GM12878 (cell line): ENCODE measurements around the gene RBBP6. TPM values are rescaled to one million over a fixed set of nuclear protein-coding genes. Genes with fewer than 3 reads are reported as not detected.

Experiments used
- ATAC-seq: fragments of 200-7000 bp; cut with Tn5 transposase; 3 replicates; pipeline ENCODE4 v1.9.1; 2020; ENCODE audit warnings: mild to moderate bottlenecking, moderate library complexity
- BruUV-seq: library from RNA; stranded (reverse); fragments of 400-500 nt; replicated peaks from 2 replicates; lab custom pipeline; 2021; lab: Mats Ljungman, UMichigan
- CTCF ChIA-PET: fragments of 300-600 bp; sonication (Branson Sonifier 250); formaldehyde crosslinking; extraction: SDS; loops from one replicate; lab custom pipeline; 2021; ENCODE audit warnings: inconsistent platforms; lab: Yijun Ruan, JAX
- POLR2A ChIA-PET: fragments of 350-600 bp; formaldehyde crosslinking; extraction: SDS; loops from one replicate; lab custom pipeline; 2021; ENCODE audit warnings: inconsistent platforms; lab: Charles Lee
- RAD21 ChIA-PET: fragments of 300-600 bp; sonication (Branson Sonifier 250); formaldehyde crosslinking; loops from one replicate; lab custom pipeline; 2023; ENCODE audit warnings: antibody characterized with exemption; ENCODE audit not compliant: unreplicated experiment; lab: Charles Lee
- SMC1A ChIA-PET: fragments of 300-600 bp; sonication (Branson Sonifier 250); formaldehyde crosslinking; loops from one replicate; lab custom pipeline; 2023; ENCODE audit not compliant: unreplicated experiment, uncharacterized antibody; lab: Charles Lee
- DNase-seq: peaks from one replicate; pipeline ENCODE4 v3.0.0-alpha.2; 2011; ENCODE audit warnings: low read depth, low spot score
- FAIRE-seq: peaks from 3 replicates; lab custom pipeline; 2011; peaks lifted over from hg19 to GRCh38; lab: Jason Lieb, UNC
- H2AFZ ChIP-seq: 2 replicates; pipeline ENCODE4 v1.6.0; 2011; ENCODE audit warnings: low read depth, low read length, control low read depth; ENCODE audit not compliant: control insufficient read depth
- H3K27ac ChIP-seq: 2 replicates; pipeline ENCODE4 v1.5.1; 2011; ENCODE audit warnings: control low read depth; ENCODE audit not compliant: control insufficient read depth, insufficient read depth
- H3K27me3 ChIP-seq, 2 experiments: replicated peaks in 1 of 2; 2 replicates each; pipeline versions ENCODE4 v1.6.0 to v1.6.1; 2011; ENCODE audit warnings: low read length in 1 of 2; ENCODE audit not compliant: control insufficient read depth in 2 of 2, insufficient read depth in 2 of 2
- H3K36me3 ChIP-seq, 2 experiments: 2 replicates each; pipeline ENCODE4 v1.5.1; 2011; ENCODE audit warnings: low read length in 1 of 2; ENCODE audit not compliant: control insufficient read depth in 2 of 2, insufficient read depth in 2 of 2
- H3K4me1 ChIP-seq: 2 replicates; pipeline ENCODE4 v1.6.1; 2011; ENCODE audit warnings: mild to moderate bottlenecking, low read length, moderate library complexity, mixed read lengths; ENCODE audit not compliant: control insufficient read depth, insufficient read depth
- H3K4me2 ChIP-seq: 2 replicates; pipeline ENCODE4 v1.6.0; 2011; ENCODE audit warnings: control low read depth; ENCODE audit not compliant: control insufficient read depth, insufficient read depth
- H3K4me3 ChIP-seq: fragments of 200-600 bp; sonication (generic); 2 replicates; pipeline ENCODE4 v1.5.1; 2016
- H3K79me2 ChIP-seq: 2 replicates; pipeline ENCODE4 v1.6.0; 2011; ENCODE audit warnings: low read length; ENCODE audit not compliant: control insufficient read depth, insufficient read depth
- H3K9ac ChIP-seq: 2 replicates; pipeline ENCODE4 v1.8.0; 2011; ENCODE audit warnings: low read length, control low read depth, mixed read lengths; ENCODE audit not compliant: control insufficient read depth, insufficient read depth
- H3K9me3 ChIP-seq: replicated peaks from 3 replicates; pipeline ENCODE4 v1.5.1; 2011; ENCODE audit warnings: mild to moderate bottlenecking, low read length; ENCODE audit not compliant: control insufficient read depth, insufficient read depth
- H4K20me1 ChIP-seq: 2 replicates; pipeline ENCODE4 v1.6.0; 2011; ENCODE audit not compliant: control insufficient read depth, insufficient read depth
- CHD4 ChIP-seq: fragments of 200-600 bp; sonication (generic); IDR thresholded peaks from 2 replicates; pipeline ENCODE4 v1.6.1; 2016; ENCODE audit warnings: mild to moderate bottlenecking
- ETV6 ChIP-seq, 2 experiments: fragments of 450-650 bp in 1 of 2; IDR thresholded peaks in 1 of 2; conservative IDR thresholded peaks in 1 of 2; 2 replicates each; pipeline ENCODE4 v1.6.1; 2014; ENCODE audit warnings: antibody characterized with exemption in 1 of 2, borderline replicate concordance in 1 of 2, low read depth in 1 of 2, mild to moderate bottlenecking in 1 of 2, moderate library complexity in 1 of 2
- KDM1A ChIP-seq: fragments of 200-600 bp; sonication (generic); IDR thresholded peaks from 2 replicates; pipeline ENCODE4 v1.6.1; 2016; ENCODE audit warnings: borderline replicate concordance
- NFIC ChIP-seq: IDR thresholded peaks from 2 replicates; pipeline ENCODE4 v1.6.1; 2012; ENCODE audit warnings: low read depth, mild to moderate bottlenecking, inconsistent platforms, low read length, moderate library complexity
- NFYA ChIP-seq: IDR thresholded peaks from 2 replicates; pipeline ENCODE4 v1.6.1; 2011; ENCODE audit warnings: low read depth, mild to moderate bottlenecking, low read length, improper control_type of control experiment, borderline replicate concordance
- NR2C1 ChIP-seq: fragments of 450-650 bp; IDR thresholded peaks from 2 replicates; pipeline ENCODE4 v1.6.1; 2017; ENCODE audit warnings: antibody characterized with exemption, mild to moderate bottlenecking, moderate library complexity
- PAX8 ChIP-seq: fragments of 450-650 bp; IDR thresholded peaks from 2 replicates; pipeline ENCODE4 v1.6.1; 2017; ENCODE audit warnings: mild to moderate bottlenecking, moderate library complexity
- POLR2AphosphoS5 ChIP-seq: IDR thresholded peaks from 2 replicates; pipeline ENCODE4 v1.6.1; 2011; ENCODE audit warnings: mild to moderate bottlenecking, low read length, inconsistent platforms
- RAD21 ChIP-seq: IDR thresholded peaks from 2 replicates; pipeline ENCODE4 v1.6.1; 2011; ENCODE audit warnings: mild to moderate bottlenecking, low read depth, low read length, moderate library complexity; ENCODE audit not compliant: insufficient read depth
- RUNX3 ChIP-seq: IDR thresholded peaks from 2 replicates; pipeline ENCODE4 v1.6.1; 2012; ENCODE audit warnings: low read length, inconsistent platforms
- SIN3A ChIP-seq: IDR thresholded peaks from 2 replicates; pipeline ENCODE4 v1.6.1; 2012; ENCODE audit warnings: low read depth, low read length, improper control_type of control experiment
- SMAD5 ChIP-seq: IDR thresholded peaks from 2 replicates; pipeline ENCODE4 v1.6.1; 2016; ENCODE audit warnings: antibody characterized with exemption, low read depth
- SRF ChIP-seq, 2 experiments: IDR thresholded peaks; 2 replicates each; pipeline ENCODE4 v1.6.1; 2011; ENCODE audit warnings: low read depth in 2 of 2, low read length in 2 of 2, mild to moderate bottlenecking in 1 of 2, moderate library complexity in 1 of 2
- STAT1 ChIP-seq: fragments of 450-650 bp; conservative IDR thresholded peaks from 2 replicates; pipeline ENCODE4 v1.6.1; 2014; ENCODE audit warnings: antibody characterized with exemption, mild to moderate bottlenecking
- TAF1 ChIP-seq: IDR thresholded peaks from 2 replicates; pipeline ENCODE4 v1.6.1; 2011; ENCODE audit warnings: mild to moderate bottlenecking, low read depth, low read length, borderline replicate concordance
- TCF3 ChIP-seq: IDR thresholded peaks from 2 replicates; pipeline ENCODE4 v1.6.1; 2012; ENCODE audit warnings: low read depth, mild to moderate bottlenecking, low read length, borderline replicate concordance; ENCODE audit not compliant: insufficient read depth
- ZNF207 ChIP-seq: fragments of 450-650 bp; IDR thresholded peaks from 2 replicates; pipeline ENCODE4 v1.6.1; 2014; ENCODE audit warnings: antibody characterized with exemption, mild to moderate bottlenecking, borderline replicate concordance
- WGBS: methylation state at CpG from one replicate; pipeline ENCODE4 v1.1.6; 2016; ENCODE audit warnings: low lambda C conversion rate; ENCODE audit not compliant: insufficient replicate concordance, insufficient coverage; ENCODE audit errors: missing lambda C conversion rate; 5-methylcytosine and 5-hydroxymethylcytosine counted together
- in situ Hi-C: fragments of 300-500 bp; cut with MboI; formaldehyde crosslinking; loops from 9 replicates; pipeline ENCODE4 v1.14.3; 2018; ENCODE audit warnings: mixed read lengths
- intact Hi-C: fragments of 100-400 bp; cut with micrococcal nuclease; formaldehyde crosslinking; loops from one replicate; pipeline ENCODE4 v1.14.2; 2022; ENCODE audit not compliant: unreplicated experiment
- polyA plus RNA-seq, 11 experiments: library from polyadenylated mRNA; depleted of rRNA in 4 of 11; unstranded in 6 of 11; stranded (reverse) in 5 of 11; fragments of >200 nt; fragmentation: Nextera tagmentation in 4 of 11; fragmentation: Illumina TruSeq in 1 of 11; extraction: Ambion mirVana in 4 of 11; extraction: Trizol in 1 of 11; gene quantifications; 1 replicate in 1 of 11; 2 replicates in 10 of 11; pipeline versions ENCODE4 v1.2.1 to v1.2.3, GENCODE V29; 2011 to 2016; ENCODE audit warnings: inconsistent platforms in 2 of 11, missing spikeins in 2 of 11, low read depth in 1 of 11
- total RNA-seq, 4 experiments: library from RNA; depleted of rRNA in 3 of 4; stranded (reverse); fragments of >200 nt in 3 of 4; fragmentation: Illumina TruSeq in 1 of 4; extraction: Trizol in 1 of 4; gene quantifications; 2 replicates each; pipeline versions ENCODE4 v1.2.1 to v1.2.3, GENCODE V29; 2013 to 2021
- TF ChIP-seq, protein P1 (sequence below): fragments of 450-650 bp; IDR thresholded peaks from 2 replicates; pipeline ENCODE4 v1.6.1; 2017; ENCODE audit warnings: mild to moderate bottlenecking, low read depth, inconsistent platforms; ENCODE audit not compliant: poor library complexity, severe bottlenecking
- TF ChIP-seq, protein P2 (sequence below): IDR thresholded peaks from 2 replicates; pipeline ENCODE4 v1.6.1; 2012; ENCODE audit warnings: low read depth, low read length, improper control_type of control experiment

The RBBP6 gene
- total and polyA plus RNA-seq, 10 of the 15 experiments (the other 5 are each of a cell fraction or from before 2014, with no cell fraction given) = 16.9 to 80.2 (median 36.5) TPM

DNA sequence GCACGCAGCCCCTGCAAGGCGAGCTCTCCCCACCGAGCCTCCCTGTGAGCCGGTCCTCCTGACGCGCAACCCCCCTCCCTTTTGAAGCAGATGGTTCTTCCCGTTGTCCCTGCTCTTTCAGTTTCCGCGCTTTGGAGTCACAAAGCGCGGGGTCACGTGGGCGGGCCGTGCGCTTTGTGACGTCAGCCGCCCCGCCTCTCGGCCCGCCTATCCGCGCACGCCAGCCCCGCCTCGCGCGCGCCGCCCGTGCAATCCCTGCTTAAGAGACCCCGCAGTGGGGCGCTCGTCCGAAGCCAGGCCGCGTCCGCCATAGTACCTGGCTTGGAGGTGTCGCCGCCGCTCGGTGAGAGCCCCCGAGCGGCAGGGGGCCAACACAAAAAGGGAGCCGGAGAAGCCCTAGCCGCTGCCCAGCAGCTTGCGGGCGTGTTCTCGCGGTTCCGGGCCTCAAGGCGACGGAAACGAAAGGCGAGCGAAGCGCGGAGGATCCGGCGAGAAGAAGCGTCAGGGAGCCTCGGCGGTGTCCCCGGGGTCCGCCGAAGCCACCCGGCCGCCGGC lies at the start of gene RBBP6 (continued):
- TF ChIP-seq RAD21 (0 out of 2 replicates have a peak, but pooled peaks have one; percentile 11), NFIC (no peak)
- TF ChIP-seq, all 136 proteins: peak for 57

DNA sequence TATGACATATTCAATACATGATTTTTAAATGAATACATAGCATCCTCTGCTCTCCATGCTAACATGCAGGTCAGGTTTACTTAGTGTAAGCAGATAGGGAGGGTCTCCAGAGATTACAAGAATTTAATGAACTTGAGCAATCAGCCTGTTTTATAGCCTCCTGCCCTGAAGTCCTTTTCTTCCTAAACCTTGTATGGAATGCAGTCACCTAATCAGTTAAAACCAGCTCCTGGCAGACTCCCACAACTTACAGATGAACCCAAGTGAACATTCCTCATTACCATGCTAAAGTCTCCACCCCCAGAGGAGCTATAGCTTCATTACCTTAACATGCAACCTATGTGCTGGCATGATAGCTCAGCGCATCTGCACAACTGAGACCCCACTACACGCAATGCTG lies 48.5 kb upstream of the RBBP6 start:
- ChIA-PET POLR2A (no interaction called here), CTCF (interaction anchor here (1.3 to 1.4 kb wide), 2 partner anchors 13 to 25 kb away, joined by 3 to 6 read pairs; no protein-coding TSS in a partner anchor), RAD21 (no interaction called here), SMC1A (interaction anchor here (1.4 kb wide), 1 partner anchor 14 kb away, joined by 4 read pairs; no protein-coding TSS in a partner anchor)
- ATAC-seq = no peak
- intact Hi-C loops = no loop called here
- no TSS peak for BruUV-seq
- no peaks in the 10 kb centered on the region for H3K36me3 ChIP-seq
- no peaks in the 10 kb centered on the region for H3K79me2 ChIP-seq
- no peak for FAIRE-seq
- H2AFZ ChIP-seq = no peak overlapping the region
- H3K9me3 ChIP-seq = no peaks in the 10 kb centered on the region
- no peak overlapping the region for H3K9ac ChIP-seq
- H3K4me3 ChIP-seq = no peak overlapping the region
- no peak overlapping the region for H3K27ac ChIP-seq
- no peaks in the 10 kb centered on the region; a peak in 1 of 4 replicates for H3K27me3 ChIP-seq
- in situ Hi-C loops = no loop called here
- 27% methylated on average over 2 of the region's 2 CpGs for WGBS
- no peak overlapping the region for H3K4me2 ChIP-seq
- no peak for DNase-seq
- H4K20me1 ChIP-seq = no peaks in the 10 kb centered on the region
- TF ChIP-seq ZNF207 = no peak
- no peak for TF ChIP-seq TAF1
- TF ChIP-seq SRF (IDR thresholded peaks at IDR 0.05; ENCODE audit: low read depth in 2 of 2, low read length in 2 of 2) = no peak
- no peak for TF ChIP-seq PAX8
- no peak for TF ChIP-seq POLR2AphosphoS5
- TF ChIP-seq, protein P1, sequence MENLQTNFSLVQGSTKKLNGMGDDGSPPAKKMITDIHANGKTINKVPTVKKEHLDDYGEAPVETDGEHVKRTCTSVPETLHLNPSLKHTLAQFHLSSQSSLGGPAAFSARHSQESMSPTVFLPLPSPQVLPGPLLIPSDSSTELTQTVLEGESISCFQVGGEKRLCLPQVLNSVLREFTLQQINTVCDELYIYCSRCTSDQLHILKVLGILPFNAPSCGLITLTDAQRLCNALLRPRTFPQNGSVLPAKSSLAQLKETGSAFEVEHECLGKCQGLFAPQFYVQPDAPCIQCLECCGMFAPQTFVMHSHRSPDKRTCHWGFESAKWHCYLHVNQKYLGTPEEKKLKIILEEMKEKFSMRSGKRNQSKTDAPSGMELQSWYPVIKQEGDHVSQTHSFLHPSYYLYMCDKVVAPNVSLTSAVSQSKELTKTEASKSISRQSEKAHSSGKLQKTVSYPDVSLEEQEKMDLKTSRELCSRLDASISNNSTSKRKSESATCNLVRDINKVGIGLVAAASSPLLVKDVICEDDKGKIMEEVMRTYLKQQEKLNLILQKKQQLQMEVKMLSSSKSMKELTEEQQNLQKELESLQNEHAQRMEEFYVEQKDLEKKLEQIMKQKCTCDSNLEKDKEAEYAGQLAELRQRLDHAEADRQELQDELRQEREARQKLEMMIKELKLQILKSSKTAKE = no peak
- no peak for TF ChIP-seq NFYA
- no peak for TF ChIP-seq KDM1A
- TF ChIP-seq ETV6 (conservative IDR thresholded peaks at IDR 0.05 in 1 of 2, IDR thresholded peaks at IDR 0.05 in 1 of 2; ENCODE audit: borderline replicate concordance in 1 of 2, low read depth in 1 of 2) = no peak
- TF ChIP-seq CHD4 = no peak
- no peak for TF ChIP-seq SIN3A
- TF ChIP-seq TCF3 = no peak
- TF ChIP-seq, protein P2, sequence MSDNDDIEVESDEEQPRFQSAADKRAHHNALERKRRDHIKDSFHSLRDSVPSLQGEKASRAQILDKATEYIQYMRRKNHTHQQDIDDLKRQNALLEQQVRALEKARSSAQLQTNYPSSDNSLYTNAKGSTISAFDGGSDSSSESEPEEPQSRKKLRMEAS = no peak
- TF ChIP-seq NR2C1 = no peak
- TF ChIP-seq RUNX3 = no peak
- TF ChIP-seq STAT1 = no peak
- no peak for TF ChIP-seq SMAD5
- TF ChIP-seq, all 136 proteins: peak for 0
- no peaks in the 10 kb centered on the region for H3K4me1 ChIP-seq
